Measurements from ENCODE around the gene PDLIM1. TPM values are rescaled to one million over a fixed set of nuclear protein-coding genes. Genes with fewer than 3 reads are reported as not detected.

Gene PDLIM1
- total RNA-seq, 1 experiment from 2014 or later: 183 TPM

DNA sequence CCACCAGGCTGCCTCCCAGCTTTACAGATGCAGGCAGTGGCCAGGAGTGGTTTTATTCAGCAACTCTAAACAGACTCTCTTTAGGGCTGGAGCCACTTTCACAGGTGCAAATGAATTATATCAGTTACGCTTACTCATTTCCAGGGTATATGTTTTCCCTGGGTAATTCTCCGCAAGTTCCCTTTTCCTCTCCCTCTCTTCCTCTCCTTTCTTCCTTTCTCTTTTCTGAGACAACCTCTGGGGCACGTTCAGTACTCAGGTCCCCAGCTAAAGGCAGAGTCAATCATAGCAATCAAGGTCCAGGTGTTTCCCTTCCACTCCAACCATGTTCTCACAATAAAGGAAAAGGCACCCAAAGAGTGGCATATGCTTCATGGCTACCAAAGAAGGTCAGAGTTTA, 41.3 kb downstream of the PDLIM1 start:
- Histone ChIP-seq H3K36me3 (ENCODE audit: control insufficient read depth, insufficient read depth, low read length) (no peaks in the 10 kb centered on the region), H3K27me3 (ENCODE audit: control insufficient read depth, insufficient read depth, low read length) (no peaks in the 10 kb centered on the region), H3K4me1 (ENCODE audit: control insufficient read depth, insufficient read depth, low read length) (peaks cover 16% of the 10 kb centered on the region), H3K4me3 (ENCODE audit: low read depth in 2 of 2, low read length in 2 of 2) (no peak overlapping the region), H3K27ac (ENCODE audit: low read length) (no peak overlapping the region), H3K9me3 (ENCODE audit: control insufficient read depth, insufficient read depth, low read depth, low read length) (no peaks in the 10 kb centered on the region)
- ChIA-PET CTCF (no interaction called here), POLR2A (interaction anchor here (0.7 kb wide), 1 partner anchor 15 kb away, joined by 4 read pairs; no protein-coding TSS in a partner anchor)
- BruUV-seq (replicated peaks): no TSS peak
- TF ChIP-seq TCF7L2 (IDR thresholded peaks at IDR 0.05; ENCODE audit: low read depth, low read length) (no peak), POLR2AphosphoS5 (IDR thresholded peaks at IDR 0.05; ENCODE audit: low read depth, low read length) (no peak), SIN3A (IDR thresholded peaks at IDR 0.05; ENCODE audit: borderline replicate concordance, insufficient read depth, low read depth, low read length) (no peak)
- TF ChIP-seq, protein P1, sequence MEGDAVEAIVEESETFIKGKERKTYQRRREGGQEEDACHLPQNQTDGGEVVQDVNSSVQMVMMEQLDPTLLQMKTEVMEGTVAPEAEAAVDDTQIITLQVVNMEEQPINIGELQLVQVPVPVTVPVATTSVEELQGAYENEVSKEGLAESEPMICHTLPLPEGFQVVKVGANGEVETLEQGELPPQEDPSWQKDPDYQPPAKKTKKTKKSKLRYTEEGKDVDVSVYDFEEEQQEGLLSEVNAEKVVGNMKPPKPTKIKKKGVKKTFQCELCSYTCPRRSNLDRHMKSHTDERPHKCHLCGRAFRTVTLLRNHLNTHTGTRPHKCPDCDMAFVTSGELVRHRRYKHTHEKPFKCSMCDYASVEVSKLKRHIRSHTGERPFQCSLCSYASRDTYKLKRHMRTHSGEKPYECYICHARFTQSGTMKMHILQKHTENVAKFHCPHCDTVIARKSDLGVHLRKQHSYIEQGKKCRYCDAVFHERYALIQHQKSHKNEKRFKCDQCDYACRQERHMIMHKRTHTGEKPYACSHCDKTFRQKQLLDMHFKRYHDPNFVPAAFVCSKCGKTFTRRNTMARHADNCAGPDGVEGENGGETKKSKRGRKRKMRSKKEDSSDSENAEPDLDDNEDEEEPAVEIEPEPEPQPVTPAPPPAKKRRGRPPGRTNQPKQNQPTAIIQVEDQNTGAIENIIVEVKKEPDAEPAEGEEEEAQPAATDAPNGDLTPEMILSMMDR (IDR thresholded peaks at IDR 0.05): no peak
- TF ChIP-seq, protein P2, sequence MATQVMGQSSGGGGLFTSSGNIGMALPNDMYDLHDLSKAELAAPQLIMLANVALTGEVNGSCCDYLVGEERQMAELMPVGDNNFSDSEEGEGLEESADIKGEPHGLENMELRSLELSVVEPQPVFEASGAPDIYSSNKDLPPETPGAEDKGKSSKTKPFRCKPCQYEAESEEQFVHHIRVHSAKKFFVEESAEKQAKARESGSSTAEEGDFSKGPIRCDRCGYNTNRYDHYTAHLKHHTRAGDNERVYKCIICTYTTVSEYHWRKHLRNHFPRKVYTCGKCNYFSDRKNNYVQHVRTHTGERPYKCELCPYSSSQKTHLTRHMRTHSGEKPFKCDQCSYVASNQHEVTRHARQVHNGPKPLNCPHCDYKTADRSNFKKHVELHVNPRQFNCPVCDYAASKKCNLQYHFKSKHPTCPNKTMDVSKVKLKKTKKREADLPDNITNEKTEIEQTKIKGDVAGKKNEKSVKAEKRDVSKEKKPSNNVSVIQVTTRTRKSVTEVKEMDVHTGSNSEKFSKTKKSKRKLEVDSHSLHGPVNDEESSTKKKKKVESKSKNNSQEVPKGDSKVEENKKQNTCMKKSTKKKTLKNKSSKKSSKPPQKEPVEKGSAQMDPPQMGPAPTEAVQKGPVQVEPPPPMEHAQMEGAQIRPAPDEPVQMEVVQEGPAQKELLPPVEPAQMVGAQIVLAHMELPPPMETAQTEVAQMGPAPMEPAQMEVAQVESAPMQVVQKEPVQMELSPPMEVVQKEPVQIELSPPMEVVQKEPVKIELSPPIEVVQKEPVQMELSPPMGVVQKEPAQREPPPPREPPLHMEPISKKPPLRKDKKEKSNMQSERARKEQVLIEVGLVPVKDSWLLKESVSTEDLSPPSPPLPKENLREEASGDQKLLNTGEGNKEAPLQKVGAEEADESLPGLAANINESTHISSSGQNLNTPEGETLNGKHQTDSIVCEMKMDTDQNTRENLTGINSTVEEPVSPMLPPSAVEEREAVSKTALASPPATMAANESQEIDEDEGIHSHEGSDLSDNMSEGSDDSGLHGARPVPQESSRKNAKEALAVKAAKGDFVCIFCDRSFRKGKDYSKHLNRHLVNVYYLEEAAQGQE (IDR thresholded peaks at IDR 0.05; ENCODE audit: insufficient read depth in 1 of 2, low read depth in 2 of 2, low read length in 1 of 2): no peak
- DNase-seq (ENCODE audit: low read depth, low spot score) (no peak), ATAC-seq (no peak)
- intact Hi-C loops (cut with micrococcal nuclease; ENCODE audit: unreplicated experiment) (loop anchor here (10.0 kb wide), 1 partner anchor 615 kb away; no protein-coding TSS in a partner anchor), in situ Hi-C loops (cut with HindIII; ENCODE audit: low pct_unique_long_range_greater_than_20kb, low sequenced_read_pairs) (no loop called here)

DNA sequence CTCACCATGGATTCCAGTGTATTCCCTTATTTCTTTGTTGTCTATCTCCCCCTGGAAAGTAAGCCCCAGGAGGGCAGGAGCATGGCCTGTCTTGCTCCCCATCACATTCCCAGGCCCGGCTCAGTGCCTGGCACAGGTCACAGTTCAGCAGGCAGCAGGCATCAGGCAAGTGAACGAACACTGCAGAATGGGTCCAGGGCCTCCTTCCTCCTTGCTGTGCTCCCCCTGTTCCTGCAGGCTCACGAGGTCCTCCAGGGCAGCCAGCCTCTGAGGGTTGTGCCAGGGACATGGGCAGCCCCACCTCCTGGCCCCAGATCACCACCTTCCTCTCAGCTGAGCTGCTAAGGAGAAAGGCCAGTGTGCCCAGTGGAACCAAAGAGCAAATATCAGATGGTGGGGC, 41.8 kb downstream of the PDLIM1 start:
- CTCF ChIA-PET: no interaction called here
- Histone ChIP-seq H3K27me3 (ENCODE audit: control insufficient read depth, insufficient read depth, low read length) (no peaks in the 10 kb centered on the region), H3K4me1 (ENCODE audit: control insufficient read depth, insufficient read depth, low read length) (peaks cover 19% of the 10 kb centered on the region), H3K9me3 (ENCODE audit: control insufficient read depth, insufficient read depth, low read depth, low read length) (no peaks in the 10 kb centered on the region), H3K4me3 (ENCODE audit: low read depth in 2 of 2, low read length in 2 of 2) (no peak overlapping the region), H3K36me3 (ENCODE audit: control insufficient read depth, insufficient read depth, low read length) (no peaks in the 10 kb centered on the region), H3K27ac (ENCODE audit: low read length) (no peak overlapping the region)
- ATAC-seq: no peak
- in situ Hi-C loops (cut with HindIII; ENCODE audit: low pct_unique_long_range_greater_than_20kb, low sequenced_read_pairs) (no loop called here), intact Hi-C loops (cut with micrococcal nuclease; ENCODE audit: unreplicated experiment) (loop anchor here (10.0 kb wide), 1 partner anchor 614 kb away; no protein-coding TSS in a partner anchor)
- DNase-seq (ENCODE audit: low read depth, low spot score): no peak
- POLR2A ChIA-PET: interaction anchor here (0.7 kb wide), 1 partner anchor 15 kb away, joined by 4 read pairs; no protein-coding TSS in a partner anchor
- TF ChIP-seq SIN3A (IDR thresholded peaks at IDR 0.05; ENCODE audit: borderline replicate concordance, insufficient read depth, low read depth, low read length) (no peak), TCF7L2 (IDR thresholded peaks at IDR 0.05; ENCODE audit: low read depth, low read length) (no peak), POLR2AphosphoS5 (IDR thresholded peaks at IDR 0.05; ENCODE audit: low read depth, low read length) (no peak)
- TF ChIP-seq, protein P1 (IDR thresholded peaks at IDR 0.05): no peak
- TF ChIP-seq, protein P2 (IDR thresholded peaks at IDR 0.05; ENCODE audit: insufficient read depth in 1 of 2, low read depth in 2 of 2, low read length in 1 of 2): no peak
- no TSS peak for BruUV-seq (replicated peaks)

Measured in Panc1 (cell line).